ENCODE results near the gene MFAP1.
"Not testable (repeated sequence)": the region's sequence is repeated elsewhere in the genome, so short reads cannot be mapped to it uniquely, and the experiment has no call there.

Gene MFAP1

GRCh38 chr15:43815064-43815463 is 9.4 kb downstream of the MFAP1 start:
- not testable (repeated sequence) for DNase-seq

GRCh38 chr15:43808960-43809678 is 15.4 kb downstream of the MFAP1 start:
- no peak for DNase-seq

GRCh38 chr15:43808435-43808950 is 16.0 kb downstream of the MFAP1 start:
- no peak for DNase-seq

DNA sequence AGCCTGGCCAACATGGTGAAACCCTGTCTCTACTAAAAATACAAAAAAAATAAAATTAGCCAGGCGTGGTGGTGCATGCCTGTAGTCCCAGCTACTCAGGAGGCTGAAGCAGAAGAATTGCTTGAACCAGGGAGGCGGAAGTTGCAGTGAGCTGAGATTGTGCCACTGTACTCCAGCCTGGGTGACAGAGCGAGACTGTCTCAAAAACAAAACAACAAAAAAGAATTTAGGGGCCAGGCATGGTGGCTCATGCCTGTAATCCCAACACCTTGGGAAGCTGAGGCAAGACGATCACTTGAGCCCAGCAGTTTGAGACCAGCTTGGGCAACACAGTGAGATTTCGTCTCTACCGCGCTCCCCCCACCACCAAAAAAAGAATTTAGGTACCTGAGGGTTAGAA is 21.8 kb downstream of the MFAP1 start:
- not testable (repeated sequence) for DNase-seq

GRCh38 chr15:43800286-43801141 is 24.0 kb downstream of the MFAP1 start, which contains the start of gene HYPK:
Gene HYPK (plus strand): TSS chr15:43800599. CDS start chr15:43800623, 24 bp downstream.
- DNase-seq: peak; percentile 93

DNA sequence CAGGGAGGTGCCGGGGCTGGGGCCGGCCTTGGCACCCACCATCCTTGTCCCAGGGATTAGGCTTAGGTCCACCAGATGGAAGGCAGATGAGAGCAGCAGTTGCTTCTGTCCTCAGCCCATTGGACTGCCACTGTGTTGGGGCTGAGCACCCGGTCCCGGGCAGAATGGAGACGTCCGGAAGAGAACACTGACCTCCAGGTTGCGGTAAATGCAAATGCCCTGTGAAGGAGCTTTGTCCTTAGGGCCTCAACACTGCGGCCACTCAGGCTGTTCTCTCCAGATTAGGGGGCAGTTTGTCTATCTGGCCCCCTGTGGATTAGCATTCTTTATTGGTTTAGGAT is 24.6 kb downstream of the MFAP1 start, which contains the start of gene SERINC4:
Gene SERINC4 (minus strand): TSS at position 276 of the 341 bp plus-strand sequence. CDS start 234 bp downstream, at position 42.
- DNase-seq: no peak

DNA sequence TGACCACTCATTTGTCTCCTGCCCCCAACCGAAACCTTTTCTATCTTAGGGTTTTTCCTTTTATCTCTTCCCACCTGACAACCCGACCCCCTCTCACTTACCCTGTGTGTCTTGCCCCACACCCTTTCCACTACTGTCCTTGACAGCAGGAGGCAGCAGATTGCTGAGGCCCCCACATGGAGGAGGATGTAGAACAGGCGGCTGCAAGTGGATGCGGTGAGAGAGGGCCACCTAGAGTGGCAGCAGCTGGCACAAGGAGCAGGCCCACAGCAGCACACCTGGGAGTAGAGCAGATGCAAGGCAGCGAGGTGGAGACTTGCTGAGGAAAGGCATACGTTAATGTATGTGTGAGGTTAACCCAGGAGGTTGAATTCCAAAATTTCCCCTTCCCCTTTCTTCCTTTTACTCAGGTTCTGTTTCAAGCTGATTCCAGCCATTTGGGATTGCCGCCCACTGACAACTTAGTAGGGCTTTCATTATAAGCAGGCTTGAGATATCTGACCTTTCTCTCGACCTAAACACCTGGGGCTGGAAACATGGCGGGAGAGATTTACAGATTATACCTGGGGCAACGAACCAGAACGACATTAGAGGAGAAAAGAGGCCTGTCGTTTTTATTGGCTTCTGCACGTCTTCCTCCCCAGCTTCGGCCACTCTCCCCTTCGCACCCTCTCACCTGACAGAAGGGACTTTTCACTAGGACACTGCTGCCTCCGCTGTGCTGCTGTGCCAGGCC is 25.1 kb downstream of the MFAP1 start:
- DNase-seq: no peak

DNA sequence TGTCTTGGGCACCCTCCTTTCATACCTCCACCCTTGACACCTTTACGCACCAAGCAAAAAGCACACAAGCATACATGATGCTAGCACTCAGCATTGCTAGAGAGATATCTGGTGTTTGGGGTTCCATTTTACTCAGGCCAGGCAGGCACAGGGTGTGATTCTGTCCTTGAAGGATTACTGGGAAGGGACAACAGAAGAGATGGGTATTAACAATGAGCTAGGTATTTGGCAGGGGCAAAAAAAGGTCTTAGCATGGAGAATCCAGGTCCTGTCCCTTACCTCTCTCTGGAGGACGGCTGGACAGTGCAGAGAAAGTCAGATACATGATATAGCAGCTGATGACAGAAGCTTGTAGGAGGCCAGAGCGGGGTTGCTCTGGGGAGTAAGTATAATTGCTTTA is 27.9 kb downstream of the MFAP1 start:
- DNase-seq: no peak

DNA sequence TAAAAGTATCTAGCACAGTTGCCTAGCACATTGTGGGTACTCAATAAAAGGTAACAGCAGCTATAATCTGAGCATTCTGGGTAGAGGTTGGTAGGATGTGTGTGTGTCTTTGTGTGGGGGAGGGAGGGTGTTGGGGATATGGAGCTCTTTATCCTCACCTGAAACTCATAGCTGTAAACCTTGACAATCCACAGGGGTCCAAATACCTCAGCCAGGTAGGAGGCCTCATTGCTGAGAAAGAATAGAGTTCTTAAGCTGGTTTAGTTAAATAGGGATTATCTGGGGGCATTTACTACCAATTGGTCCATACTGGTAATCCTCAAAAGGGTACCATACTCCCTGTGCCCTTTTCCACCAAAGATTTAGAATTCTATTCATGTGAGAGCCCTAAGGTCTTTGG is 28.5 kb downstream of the MFAP1 start:
- no peak for DNase-seq

- DNase-seq: no peak
Observed at GRCh38 chr15:43795197-43795596, 29.3 kb downstream of the MFAP1 start.

- DNase-seq: no peak
Observed at GRCh38 chr15:43794269-43795037, 30.0 kb downstream of the MFAP1 start.

GRCh38 chr15:43793647-43794046 is 30.8 kb downstream of the MFAP1 start:
- no peak for DNase-seq

DNA sequence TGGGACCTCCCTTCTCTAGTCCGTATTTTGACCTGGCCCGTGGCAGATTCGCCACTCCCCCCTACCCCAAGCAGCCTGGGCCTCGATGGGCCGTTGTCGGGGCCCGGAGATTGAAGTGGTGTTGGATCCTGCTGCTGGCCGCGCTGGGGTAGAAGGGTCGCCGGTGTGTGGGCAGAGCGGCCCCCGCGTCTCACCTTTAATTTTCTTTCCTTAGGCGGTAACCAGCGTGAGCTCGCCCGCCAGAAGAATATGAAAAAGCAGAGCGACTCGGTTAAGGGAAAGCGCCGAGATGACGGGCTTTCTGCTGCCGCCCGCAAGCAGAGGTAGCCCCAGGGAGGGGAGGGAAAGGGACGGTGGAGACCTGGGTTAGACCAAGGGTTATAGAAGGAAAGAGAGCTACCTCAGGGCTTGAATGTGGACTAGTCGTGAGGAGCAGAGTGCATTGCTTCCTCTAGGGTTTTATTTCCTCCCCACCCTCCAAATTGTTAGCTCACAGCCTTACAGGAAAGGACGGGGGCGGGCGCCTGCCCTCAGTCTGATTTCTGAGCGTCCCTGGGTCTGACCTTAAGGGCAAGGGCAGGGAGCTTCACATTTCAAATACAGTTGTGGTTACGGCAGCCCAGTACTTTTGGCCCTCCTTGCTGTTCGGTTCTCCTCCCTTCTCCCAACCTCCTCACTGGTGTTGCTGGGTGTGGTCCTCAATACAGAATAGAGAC is 31.6 kb downstream of the MFAP1 start:
- peak; percentile 42 for DNase-seq

DNA sequence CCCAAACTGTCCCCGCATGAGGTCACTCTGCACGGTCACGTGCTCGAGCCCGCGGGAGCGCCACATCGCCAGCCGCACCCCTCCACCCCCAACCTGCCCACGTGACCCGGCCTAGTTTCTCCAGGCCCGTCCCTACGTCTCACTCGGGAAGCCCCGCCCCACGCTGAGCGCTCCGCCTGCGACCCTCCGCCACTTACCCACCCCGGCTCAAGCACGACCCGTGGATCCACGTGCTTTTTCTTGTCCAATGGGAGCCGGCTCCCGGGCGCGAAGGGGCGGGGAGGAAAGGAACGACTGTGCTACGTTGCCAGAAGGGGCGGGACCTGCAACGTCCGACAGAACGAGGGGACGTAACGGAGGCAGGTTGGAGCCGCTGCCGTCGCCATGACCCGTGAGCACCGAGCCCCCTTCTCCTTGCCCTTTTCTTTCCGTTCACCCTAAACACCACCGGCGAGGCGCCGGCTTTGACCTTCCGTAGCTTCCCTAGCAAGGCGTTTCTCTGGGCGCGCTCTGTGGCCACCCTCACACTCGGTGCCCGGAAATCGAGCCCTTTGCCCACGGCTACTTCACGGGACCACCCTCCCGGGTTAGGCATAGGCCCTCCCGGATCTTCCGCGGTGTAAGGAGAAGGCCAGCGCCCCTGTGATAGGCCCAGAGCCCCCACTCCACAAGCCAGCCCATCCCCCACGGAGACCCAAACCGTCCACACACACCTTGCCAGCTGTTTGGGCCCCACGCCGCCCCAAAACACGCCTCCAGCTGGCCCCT is 32.3 kb downstream of the MFAP1 start, which contains the start of gene SERF2:
Gene SERF2 (plus strand): TSS at position 328 of the 768 bp plus-strand sequence. CDS start 57 bp downstream, at position 385.
- peak; percentile 100 for DNase-seq

DNA sequence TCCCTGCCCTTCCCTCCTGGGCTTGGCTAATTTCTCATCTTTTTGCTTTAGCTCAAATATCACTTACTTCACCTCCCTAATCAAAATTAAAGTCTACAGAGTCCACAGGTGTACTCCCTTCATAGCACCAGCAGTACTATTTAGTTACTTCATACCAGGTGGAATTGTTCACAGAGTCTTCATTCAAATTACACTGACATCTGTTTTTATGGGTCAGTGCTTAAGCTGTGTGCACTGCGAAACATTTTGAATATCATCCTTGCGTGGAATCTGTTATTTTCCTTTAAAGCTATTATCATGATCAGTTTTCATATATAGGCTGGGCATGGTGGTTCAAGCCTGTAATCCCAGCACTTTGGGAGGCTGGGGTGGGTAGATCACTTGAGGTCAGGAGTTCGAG is 35.1 kb downstream of the MFAP1 start:
- DNase-seq: no peak

GRCh38 chr15:43779016-43779415 is 45.5 kb downstream of the MFAP1 start:
- no peak for DNase-seq

DNA sequence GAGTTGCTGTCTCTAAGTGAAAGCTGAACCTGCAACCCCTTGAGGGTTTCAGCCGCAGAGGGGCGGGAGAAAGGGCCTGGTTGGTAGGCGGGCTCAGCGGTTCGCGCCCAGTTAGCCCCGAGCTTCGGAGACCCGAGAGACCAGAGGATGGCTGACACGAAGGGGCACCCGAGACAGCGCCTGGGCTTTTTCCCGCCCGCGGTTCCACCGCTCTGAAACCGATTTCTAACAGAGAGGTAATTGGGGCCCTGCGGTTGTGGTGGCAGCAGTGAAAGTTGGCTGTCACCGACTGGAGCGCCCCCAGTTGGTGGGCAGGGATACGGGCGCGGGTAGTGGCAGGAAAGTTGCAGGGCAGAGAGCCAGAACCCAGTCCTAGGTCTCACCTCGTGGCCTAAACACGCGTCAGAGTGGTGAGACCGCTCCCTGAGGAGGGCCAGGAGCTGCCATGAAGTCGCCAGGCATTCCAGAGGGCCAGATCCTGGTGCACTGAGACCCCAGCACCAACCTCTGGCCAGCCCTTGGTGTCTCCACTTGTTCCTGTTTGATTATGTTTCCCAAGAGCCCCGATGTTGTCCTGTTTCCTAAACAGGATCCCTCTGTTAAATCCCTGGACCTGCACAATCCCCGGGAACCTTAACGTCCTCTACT is 47.1 kb downstream of the MFAP1 start:
- DNase-seq: peak; percentile 88

GRCh38 chr15:43776718-43777266 is 47.7 kb downstream of the MFAP1 start, which contains the start of gene ELL3:
Gene ELL3 (minus strand): TSS chr15:43776966. CDS start chr15:43776901, 65 bp downstream.
- peak; percentile 79 for DNase-seq

DNA sequence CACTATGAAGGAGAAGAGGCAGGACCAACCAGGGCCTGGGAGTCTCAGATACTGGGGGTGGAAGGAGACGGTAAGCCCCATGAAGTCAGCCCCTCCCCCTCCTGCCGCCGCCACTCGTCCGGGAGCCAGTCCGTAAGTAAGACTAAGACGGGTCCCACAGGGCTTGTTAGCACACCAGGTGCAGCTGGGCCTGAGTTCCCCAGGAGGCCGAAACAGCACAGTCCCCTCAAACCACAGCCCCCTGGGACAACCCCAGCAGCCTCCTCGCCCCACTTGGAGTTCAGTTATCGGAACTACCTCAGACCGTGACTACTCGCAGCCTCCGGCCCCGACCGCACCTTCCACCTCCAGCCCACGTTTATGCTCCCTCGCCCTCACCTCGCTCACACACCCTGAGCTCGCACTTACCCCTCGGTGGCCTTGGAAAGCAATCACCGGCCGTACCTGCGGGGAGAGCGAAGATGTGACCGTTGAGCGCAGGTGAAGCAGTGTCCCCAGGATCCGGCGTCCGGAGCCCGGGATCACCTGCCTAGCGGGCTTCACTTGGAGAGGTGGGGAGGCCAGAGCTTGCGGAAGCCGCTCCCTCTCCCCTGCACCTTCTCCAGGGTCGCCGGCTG is 48.3 kb downstream of the MFAP1 start:
- DNase-seq: no peak

Data from activated CD4-positive, alpha-beta T cell treated with anti-CD3 and anti-CD28 coated beads, Interleukin-2, amount 50 U/mL, for 16 hours (primary cell).